NCI-H2029 treated with DMSO at 0.1 percent for 48 hours (cell line): Measurements from ENCODE around the gene DPYSL5.

Source experiments
- DNase-seq: peaks from one replicate; lab custom pipeline; 2025; lab: John Stamatoyannopoulos, UW

The DPYSL5 gene

DNA sequence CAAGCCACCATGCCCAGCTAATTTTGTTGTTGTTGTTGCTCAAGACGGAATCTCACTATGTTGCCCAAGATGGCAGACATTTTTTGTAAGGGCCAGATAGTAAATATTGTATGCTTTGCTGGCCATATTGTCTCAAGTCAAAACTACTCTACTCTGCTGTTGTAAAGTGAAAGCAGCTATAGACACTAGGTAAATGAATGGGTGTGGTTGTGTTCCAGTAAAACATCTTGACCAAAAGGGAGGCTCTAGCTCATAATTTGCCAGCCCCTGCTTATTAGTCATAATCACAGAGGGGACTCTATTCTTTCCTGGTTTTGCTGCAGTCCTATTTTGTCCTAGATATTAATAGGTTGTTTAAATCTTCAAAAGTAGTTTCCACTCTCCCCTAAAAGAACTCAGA lies 147.1 kb downstream of the DPYSL5 start:
- DNase-seq, result no peak

DNA sequence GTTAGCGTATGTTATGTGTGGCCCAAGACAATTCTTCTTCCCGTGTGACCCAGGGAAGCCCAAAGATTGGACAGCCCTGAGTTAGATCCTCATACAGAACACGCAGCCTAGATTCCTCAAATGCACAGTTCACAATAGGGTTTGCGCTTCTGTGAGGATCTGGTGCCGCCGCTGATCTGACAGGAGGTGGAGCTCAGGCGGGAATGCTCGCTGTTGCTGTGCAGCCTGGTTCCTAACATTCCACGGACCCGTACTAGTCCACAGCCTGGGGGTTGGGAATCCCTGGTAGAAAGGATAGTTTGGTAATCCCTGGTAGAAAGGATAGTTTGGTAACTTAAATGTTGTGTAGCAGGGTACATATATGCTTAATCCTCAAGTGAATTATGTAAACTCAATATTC lies 149.5 kb downstream of the DPYSL5 start:
- no peak for DNase-seq

DNA sequence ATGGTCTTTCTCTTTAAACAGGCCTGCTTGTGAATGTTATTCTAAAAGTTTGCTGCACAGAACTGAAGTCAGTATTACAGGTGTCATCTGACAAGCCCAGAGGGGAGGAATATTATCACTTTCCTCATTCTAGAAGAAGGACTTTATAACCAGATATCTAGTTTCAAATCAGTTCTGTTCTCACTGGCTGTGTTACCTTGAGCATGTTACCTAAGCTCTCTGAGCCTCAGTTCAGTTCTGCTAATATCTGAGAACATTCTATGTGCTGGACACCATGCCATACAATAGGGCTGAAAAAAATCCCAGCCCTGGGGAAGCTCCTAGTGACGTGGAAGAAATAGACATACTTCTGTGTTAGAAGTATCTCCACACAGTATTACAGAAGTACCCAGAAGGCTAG lies 150.4 kb downstream of the DPYSL5 start:
- DNase-seq, result no peak
